Neural progenitor cell (in vitro differentiated cells): ENCODE measurements around the gene CDC14A. TPM values are rescaled to one million over a fixed set of nuclear protein-coding genes. Genes with fewer than 3 reads are reported as not detected.

ENCODE experiments used
- DNase-seq: peaks from one replicate; pipeline ENCODE4 v3.0.0-alpha.2; 2016; ENCODE audit warnings: low spot score
- H2AFZ ChIP-seq: fragments of 200-600 bp; sonication (generic); replicated peaks from 2 replicates; pipeline ENCODE4 v1.6.1; 2016; ENCODE audit warnings: antibody characterized with exemption
- H3F3A ChIP-seq: fragments of 200-600 bp; sonication (generic); 2 replicates; pipeline ENCODE4 v1.6.1; 2016; ENCODE audit warnings: antibody characterized with exemption, low read depth
- H3K27ac ChIP-seq: fragments of 200-600 bp; sonication (generic); 2 replicates; pipeline ENCODE4 v1.5.1; 2016; ENCODE audit warnings: mild to moderate bottlenecking
- H3K27me3 ChIP-seq: fragments of 200-600 bp; sonication (generic); 2 replicates; pipeline ENCODE4 v1.6.1; 2016; ENCODE audit warnings: mild to moderate bottlenecking, moderate library complexity
- H3K36me3 ChIP-seq: fragments of 200-600 bp; sonication (generic); 2 replicates; pipeline ENCODE4 v1.5.1; 2016
- H3K4me1 ChIP-seq: fragments of 200-600 bp; sonication (generic); 2 replicates; pipeline ENCODE4 v1.6.1; 2016; ENCODE audit warnings: mixed run types
- H3K4me2 ChIP-seq: fragments of 200-600 bp; sonication (generic); 2 replicates; pipeline ENCODE4 v1.6.1; 2016
- H3K4me3 ChIP-seq: fragments of 200-600 bp; sonication (generic); 2 replicates; pipeline ENCODE4 v1.5.1; 2016
- H3K79me2 ChIP-seq: fragments of 200-600 bp; sonication (generic); 2 replicates; pipeline ENCODE4 v1.6.1; 2016; ENCODE audit warnings: low read depth
- H3K9ac ChIP-seq: fragments of 200-600 bp; sonication (generic); 2 replicates; pipeline ENCODE4 v1.6.1; 2016
- H3K9me3 ChIP-seq: fragments of 200-600 bp; sonication (generic); 2 replicates; pipeline ENCODE4 v1.5.1; 2016; ENCODE audit warnings: low read depth
- H4K20me1 ChIP-seq: fragments of 200-600 bp; sonication (generic); 2 replicates; pipeline ENCODE4 v1.6.1; 2016; ENCODE audit warnings: low read depth
- H3K27ac Mint-ChIP-seq: 3 replicates; pipeline ENCODE4 v1.8.0; 2021; ENCODE audit warnings: mixed read lengths
- H3K27me3 Mint-ChIP-seq: 2 replicates; pipeline ENCODE4 v1.8.0; 2022; ENCODE audit warnings: low read depth, mild to moderate bottlenecking, inconsistent platforms, moderate library complexity, mixed read lengths; ENCODE audit not compliant: insufficient read depth
- H3K36me3 Mint-ChIP-seq: 3 replicates; pipeline ENCODE4 v1.8.0; 2021; ENCODE audit warnings: mixed read lengths
- H3K4me1 Mint-ChIP-seq: 3 replicates; pipeline ENCODE4 v1.8.0; 2021; ENCODE audit warnings: mixed read lengths
- H3K4me3 Mint-ChIP-seq: 3 replicates; pipeline ENCODE4 v1.8.0; 2021; ENCODE audit warnings: mild to moderate bottlenecking, moderate library complexity, mixed read lengths
- H3K9me3 Mint-ChIP-seq: 3 replicates; pipeline ENCODE4 v1.8.0; 2020; ENCODE audit warnings: mixed read lengths
- CTCF ChIP-seq: fragments of 200-600 bp; sonication (generic); IDR thresholded peaks from 2 replicates; pipeline ENCODE4 v1.5.1; 2017; ENCODE audit warnings: antibody characterized with exemption, mild to moderate bottlenecking
- EZH2 ChIP-seq: fragments of 200-600 bp; sonication (generic); IDR thresholded peaks from 2 replicates; pipeline ENCODE4 v1.6.1; 2017; ENCODE audit warnings: antibody characterized with exemption, mild to moderate bottlenecking, moderate library complexity
- EZH2phosphoT487 ChIP-seq: fragments of 200-600 bp; sonication (generic); IDR thresholded peaks from 2 replicates; pipeline ENCODE4 v1.6.1; 2017; ENCODE audit warnings: antibody characterized with exemption
- total RNA-seq: library from RNA; depleted of rRNA; stranded (reverse); fragments of >200 nt; gene quantifications from 2 replicates; pipeline ENCODE4 v1.2.3, GENCODE V29; 2015; ENCODE audit warnings: low replicate concordance

CDC14A gene
- total RNA-seq, 1 donor from 2014 or later: 37.0 TPM

GRCh38 chr1:100518023-100518422, 165.7 kb downstream of the CDC14A start:
- peaks cover 3% of the 10 kb centered on the region for H3K36me3 ChIP-seq
- no peak overlapping the region for H3K4me3 Mint-ChIP-seq
- no peaks in the 10 kb centered on the region for H3K27me3 ChIP-seq
- H3K36me3 Mint-ChIP-seq: peaks cover 6% of the 10 kb centered on the region
- no peak overlapping the region for H2AFZ ChIP-seq
- peaks cover 20% of the 10 kb centered on the region for H3K4me1 ChIP-seq
- no peak for TF ChIP-seq EZH2phosphoT487
- TF ChIP-seq EZH2: no peak
- no peak for TF ChIP-seq CTCF
- H3K4me2 ChIP-seq: peak overlapping the region; percentile 4
- no peaks in the 10 kb centered on the region for H3K9me3 ChIP-seq
- H3K9me3 Mint-ChIP-seq: no peaks in the 10 kb centered on the region
- no peaks in the 10 kb centered on the region for H4K20me1 ChIP-seq
- no peak for DNase-seq
- no peak overlapping the region for H3K9ac ChIP-seq
- no peaks in the 10 kb centered on the region for H3K27me3 Mint-ChIP-seq
- peak overlapping the region; percentile 12 for H3K27ac ChIP-seq
- no peaks in the 10 kb centered on the region for H3F3A ChIP-seq
- no peaks in the 10 kb centered on the region for H3K4me1 Mint-ChIP-seq
- no peak overlapping the region for H3K27ac Mint-ChIP-seq
- no peak overlapping the region for H3K4me3 ChIP-seq
- H3K79me2 ChIP-seq: no peaks in the 10 kb centered on the region

- DNase-seq: no peak
- Mint-ChIP-seq H3K4me3 (no peak overlapping the region), H3K4me1 (no peaks in the 10 kb centered on the region), H3K9me3 (no peaks in the 10 kb centered on the region), H3K36me3 (no peaks in the 10 kb centered on the region), H3K27ac (no peak overlapping the region), H3K27me3 (no peaks in the 10 kb centered on the region)
- H3K27ac ChIP-seq: no peak overlapping the region
- no peaks in the 10 kb centered on the region for H4K20me1 ChIP-seq
- no peaks in the 10 kb centered on the region for H3K79me2 ChIP-seq
- no peak overlapping the region for H3K9ac ChIP-seq
- no peak overlapping the region for H2AFZ ChIP-seq
- H3F3A ChIP-seq: no peaks in the 10 kb centered on the region
- no peak overlapping the region for H3K4me3 ChIP-seq
- no peak for TF ChIP-seq EZH2
- TF ChIP-seq EZH2phosphoT487: no peak
- TF ChIP-seq CTCF: no peak
- H3K27me3 ChIP-seq: no peaks in the 10 kb centered on the region
- no peak overlapping the region for H3K4me2 ChIP-seq
- peaks cover 11% of the 10 kb centered on the region for H3K4me1 ChIP-seq
- H3K9me3 ChIP-seq: no peaks in the 10 kb centered on the region
- H3K36me3 ChIP-seq: no peaks in the 10 kb centered on the region
These were observed 170.8 kb downstream of the CDC14A start for GRCh38 chr1:100523038-100523652.

GRCh38 chr1:100524355-100524754, 172.0 kb downstream of the CDC14A start:
- H3K4me2 ChIP-seq: no peak overlapping the region
- H2AFZ ChIP-seq: no peak overlapping the region
- Mint-ChIP-seq H3K9me3 (no peaks in the 10 kb centered on the region), H3K4me3 (no peak overlapping the region), H3K27ac (no peak overlapping the region), H3K4me1 (no peaks in the 10 kb centered on the region), H3K27me3 (no peaks in the 10 kb centered on the region), H3K36me3 (no peaks in the 10 kb centered on the region)
- peaks cover 3% of the 10 kb centered on the region for H3K4me1 ChIP-seq
- H3K36me3 ChIP-seq: no peaks in the 10 kb centered on the region
- no peaks in the 10 kb centered on the region for H3K79me2 ChIP-seq
- no peaks in the 10 kb centered on the region for H3K27me3 ChIP-seq
- H4K20me1 ChIP-seq: no peaks in the 10 kb centered on the region
- no peaks in the 10 kb centered on the region for H3K9me3 ChIP-seq
- H3K27ac ChIP-seq: no peak overlapping the region
- no peak overlapping the region for H3K9ac ChIP-seq
- TF ChIP-seq CTCF: no peak
- no peak for TF ChIP-seq EZH2phosphoT487
- TF ChIP-seq EZH2: no peak
- H3F3A ChIP-seq: no peaks in the 10 kb centered on the region
- DNase-seq: no peak
- H3K4me3 ChIP-seq: no peak overlapping the region
